ENCODE measurements around the gene ATP2C1.

Gene ATP2C1

DNA sequence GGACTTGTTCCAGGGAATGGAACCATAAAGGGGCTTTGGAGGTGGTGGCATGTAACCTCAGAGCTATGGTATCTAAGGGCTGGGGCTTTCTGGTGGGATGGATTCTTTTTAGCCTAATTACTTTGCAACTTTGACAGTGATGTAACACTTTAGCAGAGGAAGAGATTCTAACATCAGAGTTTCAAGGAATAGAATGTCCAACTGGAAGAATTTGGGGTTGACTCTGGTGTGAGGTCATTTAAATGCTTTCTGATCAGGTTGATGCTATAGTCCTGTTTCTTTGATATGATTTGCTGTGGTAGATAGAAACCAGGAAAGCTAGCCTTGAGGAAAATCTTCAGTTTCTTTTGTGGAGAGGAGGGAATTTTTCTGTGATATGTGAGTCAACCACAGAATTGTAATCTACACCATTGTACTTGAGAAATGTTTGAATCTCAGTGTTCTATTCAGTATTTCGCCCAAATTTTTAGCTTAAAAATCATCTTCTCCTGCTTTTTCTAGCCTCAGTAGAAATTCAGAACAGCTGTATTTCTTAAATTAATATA lies 40.0 kb downstream of the ATP2C1 start:
- TF ChIP-seq CTCF (IDR thresholded peaks at IDR 0.05; ENCODE audit: low read depth, low read length, missing control alignments): no peak
- DNase-seq (ENCODE audit: low read depth): no peak
- H3K4me3 ChIP-seq (ENCODE audit: low read depth, low read length): no peak overlapping the region
- in situ Hi-C loops (cut with HindIII; ENCODE audit: low sequenced_read_pairs): no loop called here

- DNase-seq (ENCODE audit: low read depth): no peak
- no peak overlapping the region for H3K4me3 ChIP-seq (ENCODE audit: low read depth, low read length)
- in situ Hi-C loops (cut with HindIII; ENCODE audit: low sequenced_read_pairs): no loop called here
- TF ChIP-seq CTCF (IDR thresholded peaks at IDR 0.05; ENCODE audit: low read depth, low read length, missing control alignments): no peak
Observed at GRCh38 chr3:130934442-130935089, 40.7 kb downstream of the ATP2C1 start.

- no peak overlapping the region for H3K4me3 ChIP-seq (ENCODE audit: low read depth, low read length)
- TF ChIP-seq CTCF (IDR thresholded peaks at IDR 0.05; ENCODE audit: low read depth, low read length, missing control alignments): no peak
- in situ Hi-C loops (cut with HindIII; ENCODE audit: low sequenced_read_pairs): no loop called here
- DNase-seq (ENCODE audit: low read depth): no peak
Observed at GRCh38 chr3:130935761-130936492, 42.0 kb downstream of the ATP2C1 start.

GRCh38 chr3:130939753-130940152 lies 45.9 kb downstream of the ATP2C1 start:
- in situ Hi-C loops (cut with HindIII; ENCODE audit: low sequenced_read_pairs): no loop called here
- H3K4me3 ChIP-seq (ENCODE audit: low read depth, low read length): no peak overlapping the region

DNA sequence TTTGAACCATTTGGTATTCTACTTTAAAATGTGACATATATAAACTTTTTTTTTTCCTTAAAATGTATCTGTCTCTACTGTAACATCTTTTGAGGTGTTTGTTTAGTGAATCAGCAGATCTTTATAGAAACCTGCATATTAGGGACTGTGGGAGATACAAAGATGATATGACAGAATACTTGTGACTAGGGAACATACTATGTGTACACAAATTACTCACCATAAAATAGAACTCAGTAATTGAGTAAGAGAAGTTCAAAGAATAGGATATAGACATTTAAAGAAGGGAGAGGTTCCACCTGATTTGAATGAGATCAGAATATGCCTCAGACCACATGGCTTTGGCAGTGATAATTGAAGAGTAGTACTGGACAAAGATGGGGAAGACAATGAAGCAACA lies 47.9 kb downstream of the ATP2C1 start:
- in situ Hi-C loops (cut with HindIII; ENCODE audit: low sequenced_read_pairs): no loop called here
- no peak overlapping the region for H3K4me3 ChIP-seq (ENCODE audit: low read depth, low read length)
- no peak for DNase-seq (ENCODE audit: low read depth)
- TF ChIP-seq CTCF (IDR thresholded peaks at IDR 0.05; ENCODE audit: low read depth, low read length, missing control alignments): no peak

More at GRCh38 chr3:130939753-130940152, 45.9 kb downstream of the ATP2C1 start:
- no peak for DNase-seq (ENCODE audit: low read depth)
- TF ChIP-seq CTCF (IDR thresholded peaks at IDR 0.05; ENCODE audit: low read depth, low read length, missing control alignments): no peak

DNA sequence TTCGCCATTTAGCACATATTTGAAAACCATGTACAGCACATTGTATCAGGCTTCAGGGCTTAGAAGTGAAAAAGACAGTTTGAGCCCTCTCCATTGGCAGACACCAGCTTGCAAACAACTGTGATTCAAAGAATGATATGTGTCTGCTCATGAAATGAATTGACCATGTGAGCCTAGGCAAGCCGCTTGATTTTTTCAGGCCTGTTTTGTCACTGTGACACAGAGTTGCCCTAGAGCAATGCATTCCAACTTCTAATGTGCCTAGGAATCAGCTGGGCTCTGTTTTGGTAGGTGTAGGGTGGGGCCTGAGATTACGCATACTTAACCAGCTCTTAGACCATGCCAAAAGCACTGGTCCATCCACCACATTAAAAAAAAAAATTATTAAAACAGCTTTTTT lies 53.0 kb downstream of the ATP2C1 start:
- TF ChIP-seq CTCF (IDR thresholded peaks at IDR 0.05; ENCODE audit: low read depth, low read length, missing control alignments): no peak
- DNase-seq (ENCODE audit: low read depth): no peak
- in situ Hi-C loops (cut with HindIII; ENCODE audit: low sequenced_read_pairs): no loop called here
- H3K4me3 ChIP-seq (ENCODE audit: low read depth, low read length): no peak overlapping the region
